ENCODE results near the gene RHOC.

DNA sequence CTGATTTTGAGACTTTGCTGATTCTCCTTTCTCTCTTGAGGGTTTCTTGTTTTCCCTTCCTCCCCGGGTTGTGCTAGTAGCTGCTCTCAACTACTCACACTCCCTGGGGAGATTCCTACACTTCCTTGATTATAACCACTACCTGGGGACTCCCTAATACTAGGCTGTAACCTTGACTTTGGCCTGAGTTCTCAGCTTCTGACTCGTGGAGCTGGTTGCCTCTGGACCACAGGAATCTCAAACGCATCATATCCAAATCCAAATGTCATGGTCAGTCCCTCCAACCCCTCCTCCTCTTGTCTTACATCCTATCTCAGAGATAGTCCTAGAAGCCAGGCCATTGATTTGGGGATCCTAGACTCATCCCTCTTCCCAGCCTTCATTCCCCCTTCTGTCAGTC, 20.5 kb downstream of the RHOC start:
- TF ChIP-seq CTCF (IDR thresholded peaks at IDR 0.05; ENCODE audit: low read depth, low read length, missing input control): no peak
- no peak for TF ChIP-seq REST (IDR thresholded peaks at IDR 0.05)
- TF ChIP-seq YY1 (IDR thresholded peaks at IDR 0.05): no peak
- TF ChIP-seq GABPA (IDR thresholded peaks at IDR 0.05 in 1 of 2, conservative IDR thresholded peaks at IDR 0.05 in 1 of 2): no peak
- no peak for TF ChIP-seq JUND (IDR thresholded peaks at IDR 0.05)
- TF ChIP-seq, protein P1, sequence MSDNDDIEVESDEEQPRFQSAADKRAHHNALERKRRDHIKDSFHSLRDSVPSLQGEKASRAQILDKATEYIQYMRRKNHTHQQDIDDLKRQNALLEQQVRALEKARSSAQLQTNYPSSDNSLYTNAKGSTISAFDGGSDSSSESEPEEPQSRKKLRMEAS (IDR thresholded peaks at IDR 0.05): no peak
- TF ChIP-seq SP1 (IDR thresholded peaks at IDR 0.05): no peak
- TF ChIP-seq RAD21 (IDR thresholded peaks at IDR 0.05): no peak
- TF ChIP-seq TAF1 (conservative IDR thresholded peaks at IDR 0.05): no peak
- TF ChIP-seq EGR1 (IDR thresholded peaks at IDR 0.05; ENCODE audit: low read depth in 2 of 2): no peak
- TF ChIP-seq HNF4G (IDR thresholded peaks at IDR 0.05): no peak
- TF ChIP-seq ZBTB33 (IDR thresholded peaks at IDR 0.05): no peak
- TF ChIP-seq NR2F2 (IDR thresholded peaks at IDR 0.05): no peak

Data from liver (tissue), 3 donors.